Measurements from ENCODE around the gene LZTR1.

DNA sequence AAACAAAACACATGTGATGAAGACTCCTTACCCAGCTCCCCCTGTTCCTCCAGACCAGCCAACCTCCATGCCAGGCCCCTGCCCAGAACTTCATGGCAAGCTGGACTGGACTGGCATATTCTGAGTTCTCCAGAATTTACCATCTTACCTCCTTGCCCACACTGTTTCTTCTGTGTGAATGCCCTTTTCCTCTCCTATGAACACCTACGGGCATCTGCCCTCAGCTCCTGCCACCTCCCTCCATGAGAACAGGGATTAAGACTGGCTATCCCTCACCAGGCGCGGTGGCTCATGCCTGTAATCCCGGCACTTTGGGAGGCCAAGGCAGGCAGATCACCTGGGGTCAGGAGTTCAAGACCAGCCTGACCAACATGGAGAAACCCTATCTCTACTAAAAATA, 21.5 kb upstream of the LZTR1 start:
- TF ChIP-seq CTCF (IDR thresholded peaks at IDR 0.05), result no peak
- TF ChIP-seq USF1 (IDR thresholded peaks at IDR 0.05; ENCODE audit: borderline replicate concordance, low read depth), result no peak
- TF ChIP-seq GABPA (IDR thresholded peaks at IDR 0.05; ENCODE audit: low read depth), result no peak
- TF ChIP-seq ELF1 (IDR thresholded peaks at IDR 0.05), result no peak
- no peak for TF ChIP-seq REST (IDR thresholded peaks at IDR 0.05; ENCODE audit: low read depth, low read length)
- TF ChIP-seq, protein P1, sequence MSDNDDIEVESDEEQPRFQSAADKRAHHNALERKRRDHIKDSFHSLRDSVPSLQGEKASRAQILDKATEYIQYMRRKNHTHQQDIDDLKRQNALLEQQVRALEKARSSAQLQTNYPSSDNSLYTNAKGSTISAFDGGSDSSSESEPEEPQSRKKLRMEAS (IDR thresholded peaks at IDR 0.05; ENCODE audit: low read depth), result no peak
- TF ChIP-seq NFIC (IDR thresholded peaks at IDR 0.05; ENCODE audit: borderline replicate concordance), result no peak
- no peak for TF ChIP-seq JUND (IDR thresholded peaks at IDR 0.05)
- no peak for TF ChIP-seq POLR2AphosphoS5 (IDR thresholded peaks at IDR 0.05; ENCODE audit: low read depth, low read length)

All from SK-N-SH (cell line).